Activated naive CD8-positive, alpha-beta T cell treated with anti-CD3 and anti-CD28 coated beads, Interleukin-2, amount 10 ng/mL, durations not matched to agents 7 days and 5 days (primary cell): ENCODE data around the gene CTIF. TPM values are rescaled to one million over a fixed set of nuclear protein-coding genes. Genes with fewer than 3 reads are reported as not detected.

ENCODE experiments used
- ATAC-seq: fragments of 150-1000 bp; cut with Tn5 transposase; one replicate; pipeline ENCODE4 v1.10.0; 2021; ENCODE audit warnings: low read depth, moderate library complexity
- POLR2A ChIA-PET: fragments of 350-600 bp; sonication (Branson Sonifier 250); formaldehyde crosslinking; loops from one replicate; lab custom pipeline; 2021; ENCODE audit warnings: antibody characterized with exemption; lab: Charles Lee
- DNase-seq: peaks from one replicate; pipeline ENCODE4 v3.0.0; 2021
- H3K27ac Mint-ChIP-seq: one replicate; pipeline ENCODE4 v1.8.0; 2022; ENCODE audit warnings: mild to moderate bottlenecking, mixed read lengths
- H3K27me3 Mint-ChIP-seq: one replicate; pipeline ENCODE4 v1.8.0; 2022; ENCODE audit warnings: mild to moderate bottlenecking, moderate library complexity, mixed read lengths
- H3K36me3 Mint-ChIP-seq: one replicate; pipeline ENCODE4 v1.8.0; 2021; ENCODE audit warnings: mild to moderate bottlenecking, mixed read lengths
- H3K4me1 Mint-ChIP-seq: one replicate; pipeline ENCODE4 v1.8.0; 2021; ENCODE audit warnings: mixed read lengths
- H3K4me3 Mint-ChIP-seq: one replicate; pipeline ENCODE4 v1.8.0; 2022; ENCODE audit warnings: mild to moderate bottlenecking, moderate library complexity, mixed read lengths
- H3K9me3 Mint-ChIP-seq: one replicate; pipeline ENCODE4 v1.8.0; 2021; ENCODE audit warnings: mixed read lengths
- total RNA-seq, 2 experiments: library from RNA; stranded (reverse); gene quantifications; one replicate each; pipeline ENCODE4 v1.2.3, GENCODE V29; 2021

The CTIF gene
- total RNA-seq, 2 experiments from 2014 or later: 2.4 to 3.0 TPM

GRCh38 chr18:48833701-48834412 lies 295.0 kb downstream of the CTIF start:
- H3K4me3 Mint-ChIP-seq: peak overlapping the region; percentile 91
- H3K36me3 Mint-ChIP-seq: peaks cover 3% of the 10 kb centered on the region
- ATAC-seq: peak; percentile 81
- no peaks in the 10 kb centered on the region for H3K27me3 Mint-ChIP-seq
- peaks cover 60% of the 10 kb centered on the region for H3K4me1 Mint-ChIP-seq
- no peaks in the 10 kb centered on the region for H3K9me3 Mint-ChIP-seq
- peak overlapping the region; percentile 98 for H3K27ac Mint-ChIP-seq
- POLR2A ChIA-PET: interaction anchor here (0.6 to 3.9 kb wide), 7 partner anchors 9 to 119 kb away, joined by 3 to 15 read pairs (median 4); no protein-coding TSS in a partner anchor
- peak; percentile 53 for DNase-seq

DNA sequence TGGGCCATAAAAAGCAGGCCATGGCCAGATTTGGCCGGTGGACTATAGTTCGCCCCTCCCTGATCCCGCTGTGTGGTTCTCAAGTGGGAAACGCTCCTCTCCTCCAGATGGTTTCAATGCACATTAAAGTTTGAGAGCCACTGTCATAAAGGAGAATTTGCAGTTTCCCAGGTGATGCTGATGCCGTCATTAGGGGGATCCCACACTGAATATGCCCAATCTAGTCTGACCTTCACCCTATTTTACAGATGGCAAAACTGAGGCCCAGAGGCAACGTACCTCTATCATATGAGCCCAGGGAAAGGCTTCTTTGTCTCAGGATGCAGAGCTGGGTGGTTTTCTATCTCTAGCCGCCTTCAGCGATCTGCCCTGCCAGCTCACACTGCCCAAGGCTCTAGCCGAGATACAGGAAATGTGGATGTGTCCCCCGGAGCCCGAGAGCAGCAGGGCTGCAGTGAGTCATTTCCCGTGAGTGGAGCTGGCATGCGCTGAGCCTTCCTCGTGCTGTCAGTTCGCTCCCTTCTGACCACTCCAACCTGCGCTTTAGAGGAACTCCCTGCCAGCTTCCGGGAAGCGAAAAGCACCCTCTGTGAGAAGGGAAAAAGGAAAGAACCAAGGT lies 295.7 kb downstream of the CTIF start:
- POLR2A ChIA-PET: interaction anchor here (0.7 to 3.9 kb wide), 8 partner anchors 9 to 136 kb away, joined by 3 to 15 read pairs (median 4); no protein-coding TSS in a partner anchor
- Mint-ChIP-seq H3K27me3 (no peaks in the 10 kb centered on the region), H3K27ac (peak overlapping the region; percentile 98), H3K36me3 (peaks cover 3% of the 10 kb centered on the region), H3K9me3 (no peaks in the 10 kb centered on the region), H3K4me3 (peak overlapping the region; percentile 91), H3K4me1 (peaks cover 66% of the 10 kb centered on the region)
- ATAC-seq (peak; percentile 86), DNase-seq (peak; percentile 72)

DNA sequence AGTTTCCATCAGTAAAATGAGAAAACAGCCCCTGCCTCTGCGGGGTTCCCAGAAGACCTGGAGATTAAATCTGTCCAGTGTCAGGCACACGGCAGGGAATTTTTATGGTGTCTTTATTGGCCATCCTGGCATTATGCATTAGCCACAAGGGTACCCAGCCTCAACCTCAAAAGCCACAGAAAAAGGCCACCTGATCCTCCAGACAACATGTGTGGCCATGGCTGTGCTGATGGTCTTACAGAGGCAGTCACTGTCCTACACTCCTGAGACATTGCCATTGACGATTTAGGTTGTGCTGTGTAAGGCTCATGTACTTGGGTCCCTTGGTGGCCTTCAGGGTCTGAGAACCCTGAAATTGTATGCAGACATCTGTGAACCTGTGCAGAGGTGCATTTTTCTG lies 296.3 kb downstream of the CTIF start:
- peak overlapping the region; percentile 98 for H3K27ac Mint-ChIP-seq
- H3K4me1 Mint-ChIP-seq: peaks cover 66% of the 10 kb centered on the region

DNA sequence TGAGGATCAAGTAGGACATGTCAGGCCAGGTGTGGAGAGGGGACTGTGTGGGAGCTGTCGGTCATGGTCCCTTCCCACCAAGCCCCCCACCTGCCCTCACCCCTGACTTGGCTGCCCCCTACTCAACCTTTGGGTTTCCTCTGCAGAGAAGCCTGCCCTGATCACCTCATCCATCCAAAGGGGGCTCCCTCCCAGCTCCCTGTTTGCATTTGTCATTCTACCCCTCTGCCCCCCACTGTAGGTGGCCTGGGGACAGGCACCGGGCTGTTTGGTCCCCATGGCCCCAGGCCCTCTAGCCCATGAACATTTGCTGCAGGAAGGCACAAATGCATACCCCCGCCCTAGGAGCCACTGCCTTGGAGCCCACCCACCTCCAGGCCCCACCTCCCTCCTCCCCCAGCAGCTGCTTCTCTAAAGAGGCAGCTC lies 296.9 kb downstream of the CTIF start:
- DNase-seq (peak; percentile 27), ATAC-seq (no peak)
- no peak overlapping the region for H3K4me3 Mint-ChIP-seq

More for the DNA sequence above, 296.3 kb downstream of the CTIF start:
- DNase-seq (peak; percentile 40), ATAC-seq (no peak)
- H3K27me3 Mint-ChIP-seq: no peaks in the 10 kb centered on the region
- peak overlapping the region; percentile 91 for H3K4me3 Mint-ChIP-seq
- POLR2A ChIA-PET: interaction anchor here (0.7 to 3.9 kb wide), 8 partner anchors 8 to 136 kb away, joined by 3 to 15 read pairs (median 4); no protein-coding TSS in a partner anchor
- H3K9me3 Mint-ChIP-seq: no peaks in the 10 kb centered on the region
- peaks cover 3% of the 10 kb centered on the region for H3K36me3 Mint-ChIP-seq

GRCh38 chr18:48836231-48836805 lies 297.5 kb downstream of the CTIF start:
- no peak for ATAC-seq
- H3K4me3 Mint-ChIP-seq: no peak overlapping the region
- POLR2A ChIA-PET: interaction anchor here (0.6 to 1.1 kb wide), 3 partner anchors 98 to 122 kb away, joined by 4 read pairs; no protein-coding TSS in a partner anchor

More for the DNA sequence above, 296.9 kb downstream of the CTIF start:
- peak overlapping the region; percentile 98 for H3K27ac Mint-ChIP-seq
- peaks cover 3% of the 10 kb centered on the region for H3K36me3 Mint-ChIP-seq
- no peaks in the 10 kb centered on the region for H3K27me3 Mint-ChIP-seq
- peaks cover 67% of the 10 kb centered on the region for H3K4me1 Mint-ChIP-seq
- POLR2A ChIA-PET: interaction anchor here (0.6 to 3.9 kb wide), 4 partner anchors 8 to 122 kb away, joined by 4 to 15 read pairs (median 4); no protein-coding TSS in a partner anchor
- H3K9me3 Mint-ChIP-seq: no peaks in the 10 kb centered on the region

DNA sequence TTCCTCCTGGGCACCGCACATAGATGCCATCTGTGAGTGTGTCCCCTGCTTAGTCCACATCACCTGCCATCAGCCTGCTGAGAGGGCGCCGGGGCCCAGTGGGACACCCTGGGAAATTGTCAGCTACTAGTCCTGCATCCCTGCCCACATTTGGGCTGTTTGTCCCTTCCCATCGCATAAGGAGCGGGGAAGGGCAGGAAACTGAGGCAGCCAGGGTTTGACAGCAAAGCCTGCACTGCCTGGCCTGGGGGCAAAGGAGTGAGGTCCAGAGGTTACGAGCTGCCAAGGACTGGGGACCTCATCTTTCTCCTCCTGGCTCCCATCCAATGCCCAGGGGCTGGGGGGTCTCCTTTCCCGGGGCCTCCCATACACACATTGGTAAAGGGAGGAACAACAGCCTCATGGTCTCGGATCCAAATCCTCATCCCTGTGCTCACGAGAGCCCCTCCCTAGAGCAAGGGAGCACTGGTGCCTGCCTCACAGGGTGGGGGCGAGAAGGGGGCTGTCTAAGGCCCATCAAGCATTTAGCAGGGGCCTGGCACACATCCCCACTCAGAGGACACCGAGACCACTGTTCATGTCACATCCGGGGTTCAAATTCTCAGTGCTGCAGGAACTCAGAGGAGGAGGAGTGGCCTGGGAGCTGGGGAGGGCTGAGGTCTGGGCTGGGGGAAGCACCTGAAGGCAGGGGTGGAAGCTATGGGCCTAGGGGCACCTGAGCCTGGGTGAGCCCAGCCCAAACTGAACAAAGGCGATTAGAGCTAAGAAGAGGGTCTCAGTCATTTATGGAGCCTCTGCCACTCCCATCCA lies 298.2 kb downstream of the CTIF start:
- Mint-ChIP-seq H3K4me3 (no peak overlapping the region), H3K9me3 (no peaks in the 10 kb centered on the region), H3K27me3 (no peaks in the 10 kb centered on the region), H3K4me1 (peaks cover 63% of the 10 kb centered on the region), H3K27ac (peak overlapping the region; percentile 51), H3K36me3 (no peaks in the 10 kb centered on the region)
- POLR2A ChIA-PET: no interaction called here
- DNase-seq (peak; percentile 31), ATAC-seq (no peak)

More at GRCh38 chr18:48836231-48836805, 297.5 kb downstream of the CTIF start:
- no peaks in the 10 kb centered on the region for H3K27me3 Mint-ChIP-seq
- peak; percentile 24 for DNase-seq
- no peaks in the 10 kb centered on the region for H3K9me3 Mint-ChIP-seq
- peaks cover under 1% of the 10 kb centered on the region for H3K36me3 Mint-ChIP-seq
- H3K4me1 Mint-ChIP-seq: peaks cover 64% of the 10 kb centered on the region
- peak overlapping the region; percentile 98 for H3K27ac Mint-ChIP-seq

GRCh38 chr18:48837676-48838075 lies 298.8 kb downstream of the CTIF start:
- Mint-ChIP-seq H3K27ac (peak overlapping the region; percentile 71), H3K4me1 (peaks cover 64% of the 10 kb centered on the region), H3K36me3 (no peaks in the 10 kb centered on the region), H3K4me3 (no peak overlapping the region), H3K9me3 (no peaks in the 10 kb centered on the region), H3K27me3 (no peaks in the 10 kb centered on the region)
- ATAC-seq (no peak), DNase-seq (peak; percentile 17)
- POLR2A ChIA-PET: no interaction called here

- Mint-ChIP-seq H3K36me3 (no peaks in the 10 kb centered on the region), H3K27me3 (no peaks in the 10 kb centered on the region), H3K9me3 (no peaks in the 10 kb centered on the region), H3K4me3 (no peak overlapping the region), H3K27ac (peak overlapping the region; percentile 79), H3K4me1 (peaks cover 63% of the 10 kb centered on the region)
- ATAC-seq (no peak), DNase-seq (no peak)
- POLR2A ChIA-PET: no interaction called here
These were observed 299.4 kb downstream of the CTIF start for GRCh38 chr18:48838166-48838775.

DNA sequence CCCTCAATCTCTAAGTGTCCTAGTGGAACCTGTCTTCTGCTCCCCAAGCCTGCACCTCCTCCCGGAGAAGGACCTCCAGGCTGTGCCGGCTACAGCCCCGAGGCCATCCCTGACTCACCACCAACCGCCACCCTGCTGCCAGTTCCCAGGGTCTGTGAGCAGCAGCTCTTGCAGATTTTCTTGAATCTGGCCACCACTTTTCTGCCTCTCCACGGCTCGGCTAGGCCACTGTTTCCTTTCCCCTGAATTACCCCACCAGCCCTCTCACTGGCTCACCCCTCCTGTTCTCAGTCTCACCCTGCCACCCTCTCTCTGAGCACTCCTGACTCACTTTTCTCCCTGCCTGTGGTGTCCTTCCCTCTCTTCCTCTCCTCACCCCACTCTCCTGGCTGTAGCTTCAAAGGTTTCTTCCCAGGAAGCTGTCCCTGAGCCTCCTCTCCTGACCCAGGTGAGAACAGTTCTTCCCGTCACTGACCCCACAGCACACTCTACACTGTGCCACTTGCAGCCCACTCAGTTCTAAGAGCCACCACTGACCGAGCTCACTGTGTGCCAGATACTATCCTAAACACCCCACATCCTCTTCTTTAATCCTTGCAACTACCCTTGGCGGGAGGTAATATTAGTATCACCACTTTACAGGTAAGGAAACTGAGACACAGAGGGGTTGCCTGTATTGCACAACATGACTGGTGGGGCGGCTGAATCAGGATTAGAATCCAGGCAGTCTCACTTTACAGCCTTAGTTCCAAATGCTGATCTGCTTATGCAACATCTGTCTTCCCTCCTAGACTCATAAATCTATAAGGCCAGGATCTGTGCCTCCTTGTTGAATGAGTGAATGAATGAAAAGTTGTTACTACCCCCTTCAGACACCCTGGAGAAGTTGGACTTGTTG lies 300.3 kb downstream of the CTIF start:
- ATAC-seq (no peak), DNase-seq (no peak)
- Mint-ChIP-seq H3K36me3 (no peaks in the 10 kb centered on the region), H3K4me1 (peaks cover 65% of the 10 kb centered on the region), H3K4me3 (peak overlapping the region; percentile 28), H3K9me3 (no peaks in the 10 kb centered on the region), H3K27me3 (no peaks in the 10 kb centered on the region), H3K27ac (peak overlapping the region; percentile 79)
- POLR2A ChIA-PET: no interaction called here

- H3K4me1 Mint-ChIP-seq: peaks cover 63% of the 10 kb centered on the region
- POLR2A ChIA-PET: no interaction called here
- DNase-seq: no peak
- peak overlapping the region; percentile 79 for H3K27ac Mint-ChIP-seq
- no peak overlapping the region for H3K4me3 Mint-ChIP-seq
- no peaks in the 10 kb centered on the region for H3K27me3 Mint-ChIP-seq
- no peaks in the 10 kb centered on the region for H3K9me3 Mint-ChIP-seq
- no peak for ATAC-seq
- H3K36me3 Mint-ChIP-seq: no peaks in the 10 kb centered on the region
These were observed 301.1 kb downstream of the CTIF start for GRCh38 chr18:48839819-48840490.

GRCh38 chr18:48840491-48840877 lies 301.7 kb downstream of the CTIF start:
- Mint-ChIP-seq H3K27me3 (no peaks in the 10 kb centered on the region), H3K4me3 (no peak overlapping the region), H3K9me3 (no peaks in the 10 kb centered on the region), H3K4me1 (peaks cover 62% of the 10 kb centered on the region), H3K36me3 (no peaks in the 10 kb centered on the region), H3K27ac (no peak overlapping the region)
- POLR2A ChIA-PET: no interaction called here
- ATAC-seq (no peak), DNase-seq (no peak)
